IPS DF 4.7 (cell line): ENCODE data around the gene UQCC2.

ENCODE experiments used
- DNase-seq: peaks from one replicate; pipeline ENCODE4 v3.0.0-alpha.2; 2013; ENCODE audit warnings: low spot score; ENCODE audit errors: extremely low read depth

UQCC2 gene

DNA sequence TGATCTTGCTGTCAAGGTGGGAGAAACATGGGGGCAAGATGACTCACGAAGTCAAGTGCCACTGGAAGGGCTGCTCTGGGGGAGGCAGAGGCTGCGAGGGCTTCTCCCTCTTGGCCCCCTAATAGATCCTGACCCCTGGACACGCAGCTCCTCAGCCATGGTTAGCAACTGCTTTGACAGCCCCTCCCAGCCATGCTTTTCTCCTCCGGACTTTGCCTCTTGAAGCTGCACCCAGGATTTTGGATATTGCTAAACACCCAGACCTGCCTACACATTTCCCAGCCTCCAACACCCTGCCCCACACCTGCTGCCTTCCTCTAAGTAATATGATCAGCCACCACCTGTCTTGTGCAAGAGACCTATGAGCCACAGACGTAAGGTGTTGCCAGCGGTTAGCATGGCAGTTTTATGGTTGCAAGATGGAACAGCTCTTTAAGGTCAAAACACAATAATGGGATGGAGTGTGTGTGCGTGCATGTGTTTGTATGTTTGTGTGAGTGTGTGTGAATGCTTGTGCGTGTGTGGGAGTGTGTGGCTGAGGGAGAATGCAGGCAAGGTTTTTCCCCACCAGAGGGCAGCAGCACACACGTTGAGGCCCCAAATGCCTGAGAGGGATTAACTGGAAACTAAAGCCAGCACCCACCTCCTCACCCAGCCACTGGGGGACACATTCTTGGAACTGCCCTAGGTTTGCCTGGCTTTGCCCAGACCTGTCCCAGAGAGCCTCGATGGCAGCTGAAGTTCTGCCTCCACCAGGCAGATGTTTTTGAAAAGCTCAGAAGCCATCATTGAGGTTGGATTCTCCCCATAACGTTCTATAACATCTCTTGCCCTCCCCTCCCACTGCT lies 32.7 kb upstream of the UQCC2 start:
- peak; percentile 74 for DNase-seq

DNA sequence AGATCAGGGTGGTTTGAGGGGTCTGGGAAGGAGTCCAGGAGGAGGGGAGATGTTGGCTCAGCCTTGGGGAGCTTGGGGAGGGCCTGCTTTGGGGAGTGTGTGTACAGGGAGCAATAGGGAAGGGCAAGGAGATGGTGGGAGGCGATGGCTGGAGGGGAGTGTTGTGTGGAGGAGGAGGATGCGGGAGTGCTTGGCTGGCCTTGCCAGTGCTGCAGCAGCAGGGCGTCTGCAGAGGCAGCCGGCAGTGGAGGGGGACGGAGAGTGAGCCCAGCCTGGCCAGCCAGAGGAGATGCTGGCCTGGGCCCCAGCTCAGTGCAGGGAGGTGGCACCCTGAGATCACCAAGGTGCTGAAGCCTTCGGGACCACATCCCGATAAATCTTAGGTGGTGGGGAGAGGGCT lies 31.3 kb upstream of the UQCC2 start:
- DNase-seq = no peak

DNA sequence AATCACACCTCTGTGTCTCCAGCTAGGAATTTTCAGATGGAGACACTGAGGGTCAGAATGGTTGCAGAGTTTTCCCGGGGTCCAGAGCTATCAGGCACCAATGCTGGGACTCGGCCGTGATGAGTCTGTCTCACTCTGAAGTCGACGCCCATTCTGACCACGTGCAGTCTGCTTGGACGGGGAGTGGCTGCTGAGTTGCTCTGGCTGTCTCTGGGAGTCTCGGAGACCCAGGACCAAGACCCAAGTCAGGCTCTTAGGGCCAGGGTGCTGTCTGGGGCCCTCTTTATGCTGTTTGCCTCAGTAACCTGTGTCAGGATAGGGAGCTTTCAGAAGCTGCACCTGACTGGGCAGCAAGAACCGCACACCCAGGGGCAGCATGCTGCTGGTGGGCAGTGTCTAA lies 30.6 kb upstream of the UQCC2 start:
- no peak for DNase-seq

DNA sequence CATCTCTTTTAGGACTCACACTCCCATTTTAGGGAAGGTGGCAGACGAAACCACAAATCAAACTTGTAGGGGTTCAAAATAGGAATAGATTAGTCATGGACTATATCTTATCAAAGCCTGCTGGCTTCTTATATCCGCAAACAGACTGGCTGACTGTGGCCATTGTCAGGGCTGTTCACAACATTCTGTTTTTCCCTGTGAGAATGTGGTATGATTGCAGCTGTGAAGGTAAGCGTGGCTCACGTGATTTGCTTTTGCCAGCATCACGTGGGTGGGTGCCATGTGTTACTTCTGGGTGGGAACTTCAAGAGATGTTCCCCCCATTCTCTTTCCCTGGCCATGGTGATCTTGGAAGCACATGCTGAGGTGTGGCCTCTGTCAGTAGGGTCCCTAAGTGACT lies 29.3 kb upstream of the UQCC2 start:
- DNase-seq = no peak

DNA sequence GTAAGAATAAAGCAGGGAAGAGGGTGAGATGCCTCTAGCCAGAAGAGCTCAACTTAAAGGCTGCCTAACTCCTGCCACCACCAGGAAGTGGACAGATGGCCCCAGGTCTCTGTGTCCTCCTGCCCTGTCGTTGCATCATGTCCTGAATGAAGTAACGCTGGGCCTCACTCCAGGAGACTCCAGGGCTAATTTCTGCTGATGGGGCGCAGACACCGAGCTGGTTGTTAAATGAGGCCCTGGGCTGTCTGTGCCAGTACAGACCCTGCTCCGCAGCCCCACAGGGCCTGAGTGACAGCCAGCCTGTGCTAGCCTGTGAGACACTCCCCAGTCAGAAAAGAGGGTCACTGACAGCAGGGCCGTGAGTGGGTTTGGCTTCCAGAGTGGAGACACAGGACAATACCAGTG lies 28.7 kb upstream of the UQCC2 start:
- DNase-seq = no peak

DNA sequence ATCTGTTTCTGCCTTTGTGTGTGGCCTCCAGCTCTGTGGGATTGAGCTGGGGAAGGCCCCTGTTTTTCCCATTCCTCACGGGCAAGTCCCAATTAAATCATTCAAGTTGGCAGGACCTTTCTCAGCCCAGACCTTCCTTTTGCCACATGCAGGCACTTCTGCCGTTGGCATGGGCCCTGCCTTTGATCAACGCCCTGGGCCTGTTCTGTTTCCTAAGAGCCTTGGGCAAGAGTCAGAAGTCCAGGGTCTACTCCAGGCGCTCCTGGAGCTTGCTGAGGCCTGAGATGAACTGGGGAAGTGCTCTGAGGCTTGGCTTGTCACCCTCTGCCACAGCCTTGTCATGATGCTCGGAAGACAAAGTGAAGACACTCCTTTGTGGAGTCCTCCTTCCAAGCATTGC lies 28.1 kb upstream of the UQCC2 start:
- no peak for DNase-seq

DNA sequence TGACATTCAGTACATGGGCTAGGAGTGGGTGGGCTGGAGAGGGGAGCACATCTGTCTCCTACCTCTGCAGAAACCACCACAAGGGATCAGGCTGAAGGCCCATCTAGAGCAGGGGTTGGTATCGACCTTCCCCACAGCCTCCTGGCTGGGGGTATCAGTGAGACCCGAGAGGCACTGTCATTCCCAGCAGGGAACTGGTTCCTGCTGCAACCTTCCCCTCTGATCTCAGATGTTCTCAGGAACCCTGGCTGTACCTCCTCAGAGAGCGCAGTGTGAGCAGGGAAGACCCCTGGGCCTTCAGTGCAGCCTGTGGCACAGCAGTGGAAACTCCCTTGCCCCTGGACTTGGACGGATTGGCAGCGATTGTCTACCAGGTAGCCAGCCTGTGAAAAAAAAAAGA lies 27.4 kb upstream of the UQCC2 start:
- no peak for DNase-seq

DNA sequence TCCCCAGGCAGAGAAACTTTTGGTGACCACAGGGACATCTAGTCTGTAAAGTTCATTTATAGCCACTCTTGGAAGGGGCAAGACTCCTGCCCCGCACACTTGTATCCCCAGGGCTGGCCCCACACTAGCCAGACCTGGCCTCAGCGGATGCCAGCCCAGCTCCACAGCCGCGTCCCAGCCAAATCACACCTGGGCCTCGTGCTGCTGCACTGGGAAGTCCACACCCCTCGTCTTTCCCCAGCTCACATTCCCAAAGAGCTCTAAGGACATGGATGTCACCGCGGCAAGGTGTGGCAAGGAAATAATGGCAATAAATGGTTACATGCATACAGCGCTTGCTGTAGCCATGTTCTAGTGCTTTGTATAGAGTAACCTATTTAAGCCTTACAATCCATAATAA lies 26.7 kb upstream of the UQCC2 start:
- no peak for DNase-seq

DNA sequence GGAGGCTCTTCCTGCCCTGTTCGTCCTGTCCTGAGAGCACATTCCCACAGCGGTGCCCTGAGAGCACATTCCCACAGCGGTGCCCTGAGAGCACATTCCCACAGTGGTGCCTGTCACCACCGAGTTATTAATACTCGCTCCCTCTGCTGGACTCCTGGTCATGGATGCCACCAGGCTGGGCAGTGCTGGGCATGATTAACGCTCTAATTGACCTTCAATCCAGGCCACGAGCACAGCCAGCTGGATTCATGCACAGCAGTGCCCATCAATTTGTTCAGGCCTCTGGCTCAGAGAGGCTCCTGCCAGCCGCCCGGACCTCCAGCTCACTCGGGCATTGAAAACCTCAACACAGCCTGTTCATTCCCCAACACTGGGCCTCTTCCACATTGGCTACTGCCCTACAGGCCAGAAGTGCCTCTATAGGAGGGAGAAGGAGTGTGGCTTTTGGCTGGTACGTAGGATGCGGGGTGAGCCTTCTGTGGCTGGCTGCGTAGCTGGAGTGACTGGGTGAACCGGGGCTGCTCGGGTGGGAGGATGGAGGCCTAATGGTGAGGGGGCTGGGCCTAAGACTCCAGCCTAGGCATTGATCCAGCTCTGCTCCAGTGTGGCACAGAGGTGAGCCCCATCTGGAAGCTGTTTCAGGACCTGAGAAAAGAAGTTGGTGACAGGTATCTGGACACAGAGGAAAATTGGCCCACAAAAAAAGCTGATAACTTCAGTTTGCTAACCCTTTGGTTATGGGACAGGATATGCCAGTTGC lies 25.9 kb upstream of the UQCC2 start:
- DNase-seq = no peak

DNA sequence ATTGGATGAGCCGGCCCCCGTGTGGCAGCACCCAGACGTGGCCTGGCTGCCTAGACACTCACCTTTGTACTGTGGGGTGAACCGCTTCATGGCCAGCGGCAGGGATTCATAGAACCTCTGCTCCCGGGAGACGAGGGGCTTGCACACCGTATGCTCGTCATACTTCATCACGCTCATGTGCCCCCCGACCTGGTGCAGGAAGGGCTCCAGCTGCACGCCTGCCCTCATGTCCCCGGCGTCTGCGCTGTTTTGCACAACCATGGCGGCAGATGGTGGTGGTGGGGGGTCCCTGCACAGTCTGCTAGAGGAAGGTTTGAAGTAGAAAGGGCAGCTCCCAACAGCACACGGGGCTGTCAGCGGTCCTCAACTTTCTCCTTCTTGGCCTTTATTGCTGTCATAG lies 23.7 kb upstream of the UQCC2 start:
- DNase-seq = no peak

DNA sequence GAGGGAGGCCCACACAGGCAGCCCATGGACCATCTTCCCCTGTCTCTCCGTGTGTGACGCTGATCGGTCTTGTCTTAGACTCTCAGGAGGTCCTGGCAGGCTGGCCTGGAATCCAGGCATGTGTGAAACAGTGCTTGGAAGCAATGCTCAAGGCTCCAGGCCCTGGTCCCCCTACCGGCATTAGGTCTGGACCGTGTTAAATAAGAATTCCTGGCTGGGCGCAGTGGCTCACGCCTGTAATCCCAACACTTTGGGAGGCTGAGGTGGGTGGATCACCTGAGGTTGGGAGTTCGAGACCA lies 22.2 kb upstream of the UQCC2 start:
- no peak for DNase-seq

DNA sequence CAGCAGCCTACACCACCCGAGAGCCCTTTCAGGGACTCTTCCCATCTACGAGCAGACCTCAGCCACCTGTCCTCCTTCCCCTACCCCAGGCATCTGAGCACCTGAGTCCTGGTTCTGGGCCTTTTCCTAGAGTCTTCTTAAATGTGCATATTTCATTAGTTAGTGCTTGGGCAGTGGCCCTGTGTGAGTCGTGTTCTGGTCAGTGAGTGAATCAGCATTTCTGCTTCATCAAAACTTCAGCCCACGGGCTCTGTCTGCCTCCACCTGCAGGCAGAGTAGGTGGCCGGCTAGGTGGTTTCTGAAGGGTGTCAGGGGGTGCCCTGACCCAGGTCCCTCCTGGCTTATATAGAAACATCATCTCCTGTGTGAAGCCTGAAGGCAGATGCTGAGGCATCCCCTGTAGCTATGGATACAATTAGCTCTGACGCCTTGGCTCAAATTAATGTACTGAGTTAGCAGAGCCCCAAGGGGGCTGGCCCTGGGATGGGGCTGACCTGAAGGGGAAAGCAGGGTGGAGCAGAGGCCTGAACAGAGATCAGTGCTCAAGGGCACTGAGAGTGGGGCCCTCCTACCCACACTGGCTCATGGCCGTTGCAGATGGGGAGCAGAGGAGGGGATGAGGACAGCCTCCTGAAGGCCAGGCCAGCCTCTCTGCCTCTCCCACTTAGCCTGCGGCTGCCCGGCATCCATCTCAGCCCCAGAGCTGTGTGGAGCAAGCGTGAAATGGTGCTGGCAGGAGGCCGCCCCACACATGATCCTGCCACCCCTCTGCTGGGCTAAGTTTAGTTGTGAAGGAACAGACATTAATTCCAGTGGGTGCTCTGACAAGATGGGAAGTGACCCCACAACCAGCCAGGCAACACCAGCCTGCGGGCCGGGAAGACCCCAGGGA lies 21.6 kb upstream of the UQCC2 start:
- no peak for DNase-seq

DNA sequence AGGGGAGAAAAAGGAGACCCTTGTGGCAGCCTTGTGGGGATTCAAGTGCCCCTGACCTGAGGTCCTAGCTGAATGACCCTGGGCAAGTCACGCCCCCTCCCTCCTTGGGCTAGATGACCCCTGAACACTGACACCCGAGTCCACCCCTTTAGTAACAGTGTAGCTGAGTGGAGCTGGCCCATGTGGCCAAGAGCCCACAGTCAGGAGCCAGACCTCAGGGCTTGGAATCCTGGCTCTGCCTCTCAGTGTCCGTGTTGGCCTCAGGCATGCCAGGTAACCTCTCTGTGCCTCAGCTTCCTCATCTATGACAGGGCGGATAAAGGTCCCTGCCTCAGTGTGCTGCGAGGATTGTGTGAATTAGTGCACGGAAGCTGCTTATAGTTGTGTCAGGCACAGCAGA lies 20.9 kb upstream of the UQCC2 start:
- DNase-seq = no peak

DNA sequence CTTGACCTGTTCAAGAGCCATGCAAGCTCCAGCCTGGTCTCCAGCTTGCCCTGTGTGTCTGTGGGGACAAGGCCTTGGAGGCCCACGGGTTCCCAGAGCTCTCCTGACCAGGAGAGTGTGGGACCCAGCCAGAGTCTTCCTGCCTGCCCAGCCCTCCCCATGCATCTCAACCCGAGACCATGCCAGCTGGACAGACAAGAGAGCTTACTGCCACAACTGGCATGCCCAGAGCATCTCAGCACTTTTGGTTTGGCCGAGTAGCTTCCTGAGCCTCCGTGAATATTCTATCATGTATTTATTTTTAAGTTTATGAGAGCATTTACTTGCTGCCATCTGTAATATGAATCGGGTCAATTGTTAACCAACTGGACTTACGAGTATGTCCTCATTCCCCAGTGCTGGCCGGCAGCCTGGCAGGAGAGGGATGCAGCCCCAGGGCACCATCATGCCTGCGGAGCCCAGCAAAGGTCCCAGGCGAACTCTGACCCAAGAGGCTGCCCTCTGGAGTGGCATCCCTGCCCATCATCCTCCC lies 20.3 kb upstream of the UQCC2 start:
- DNase-seq = no peak

DNA sequence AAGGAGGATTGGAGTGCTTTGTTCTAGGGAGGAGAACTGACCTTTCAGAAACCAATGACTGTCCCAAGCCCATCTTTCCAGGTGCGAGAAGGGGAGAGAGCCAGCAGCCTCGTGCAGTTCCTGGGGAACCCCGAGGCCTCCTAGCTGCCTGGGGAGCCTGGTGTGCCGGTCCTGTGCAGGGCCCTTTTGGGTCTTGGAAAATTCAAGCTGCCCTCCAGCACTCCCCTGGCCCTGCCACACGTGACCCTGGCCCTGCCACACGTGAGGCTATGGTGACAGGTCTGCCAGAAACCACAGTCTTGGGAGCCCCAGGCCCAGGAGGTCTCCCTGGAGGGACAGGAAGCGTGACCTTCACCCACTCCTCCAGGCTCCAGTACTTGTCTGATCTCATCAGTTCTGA lies 19.5 kb upstream of the UQCC2 start:
- no peak for DNase-seq

DNA sequence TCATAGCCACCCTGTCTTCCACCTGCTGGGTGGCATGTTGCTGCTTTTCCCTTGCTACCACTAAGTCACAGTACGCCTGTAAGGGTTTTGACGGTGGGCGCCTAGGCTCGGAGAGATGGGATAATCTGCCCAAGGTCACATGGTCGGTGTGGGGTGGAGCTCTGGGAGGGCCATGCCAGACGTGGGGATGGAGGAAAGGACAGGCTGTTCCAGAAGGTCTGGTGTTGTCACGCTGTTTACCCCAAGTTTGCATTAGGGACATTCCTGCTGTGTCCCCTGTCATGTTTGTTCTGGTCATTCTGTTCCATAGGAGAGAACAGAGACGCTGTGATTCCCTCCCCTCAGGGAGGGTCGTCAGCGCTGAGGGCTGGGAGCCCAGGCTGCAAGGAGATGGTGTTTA lies 19.1 kb upstream of the UQCC2 start:
- no peak for DNase-seq

DNA sequence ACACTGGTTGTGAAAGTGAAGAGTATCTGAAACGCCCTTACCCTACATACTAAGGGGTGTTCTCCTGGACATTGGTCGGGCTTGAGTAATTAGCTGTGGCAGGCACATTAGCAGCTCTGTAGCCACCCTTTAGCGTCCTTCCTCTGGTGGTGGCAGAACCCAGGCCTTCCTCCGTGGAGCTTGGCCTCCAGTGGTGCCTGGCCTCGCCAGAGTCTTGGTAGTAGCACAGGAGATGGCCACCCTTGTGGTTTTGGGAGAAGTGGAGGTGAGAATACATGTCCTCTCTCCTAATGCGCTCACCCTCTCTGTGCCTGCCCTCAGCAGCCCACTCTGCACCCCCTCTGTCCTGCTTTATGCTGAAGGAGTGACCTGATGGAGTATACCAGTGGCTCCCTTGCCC lies 17.6 kb upstream of the UQCC2 start:
- no peak for DNase-seq

DNA sequence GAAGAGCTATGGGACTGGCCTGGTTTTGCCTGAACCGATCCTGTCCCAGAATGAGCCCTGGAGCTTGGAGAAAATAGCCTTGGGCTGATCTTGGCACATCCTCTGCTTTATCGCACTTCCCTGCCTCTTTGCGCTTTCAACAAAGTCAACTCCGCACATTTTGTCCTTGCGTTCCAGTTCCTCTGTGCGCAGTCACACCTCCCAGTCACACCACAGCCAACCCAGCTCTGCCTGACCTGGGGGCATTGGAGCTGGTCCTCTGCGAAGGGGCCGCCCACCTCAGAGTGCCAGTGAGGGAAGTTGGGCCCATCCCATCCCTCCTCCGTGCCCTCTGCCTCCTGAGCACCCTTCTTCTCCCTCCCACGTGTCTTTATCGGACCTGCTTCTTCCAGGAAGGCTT lies 16.9 kb upstream of the UQCC2 start:
- DNase-seq = no peak

DNA sequence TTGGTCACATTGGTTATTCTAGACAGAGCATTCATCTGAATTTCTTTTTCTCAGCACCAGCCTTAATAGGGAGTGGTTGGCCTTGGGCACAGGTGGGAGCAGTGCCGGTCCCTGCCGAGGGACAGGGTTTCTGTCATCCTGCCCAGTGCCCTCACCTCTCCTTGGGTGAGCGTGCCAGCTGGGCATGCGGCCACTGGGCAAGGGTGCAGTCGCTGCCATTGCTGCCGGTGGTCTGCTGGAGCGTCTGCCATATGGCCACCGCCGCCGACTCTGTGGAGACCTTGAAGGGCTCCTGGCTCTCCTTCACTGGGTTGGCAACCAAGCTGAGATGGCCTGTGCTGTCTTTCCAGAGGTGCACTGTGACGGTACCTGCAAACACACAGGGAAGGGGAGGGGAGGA lies 16.4 kb upstream of the UQCC2 start:
- DNase-seq = no peak

DNA sequence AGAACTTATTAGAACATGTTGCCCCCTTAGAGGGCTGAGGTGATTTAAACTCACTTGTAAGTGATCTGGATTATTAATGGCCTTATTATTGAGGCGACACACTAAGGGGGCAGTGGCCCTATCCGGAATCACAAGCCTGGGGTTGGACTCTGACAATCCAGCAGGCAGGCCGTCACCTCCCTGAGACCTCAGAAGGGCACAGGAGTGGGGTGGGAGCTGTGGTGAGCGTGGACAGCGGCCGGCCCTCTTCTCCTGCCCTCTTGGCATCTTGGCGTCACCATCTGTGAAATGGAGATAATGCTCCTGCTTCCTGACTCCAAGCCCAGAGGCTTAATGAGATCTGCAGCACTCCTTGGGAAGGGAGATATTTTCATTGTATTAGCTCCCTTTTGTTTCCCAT lies 15.6 kb upstream of the UQCC2 start:
- no peak for DNase-seq

DNA sequence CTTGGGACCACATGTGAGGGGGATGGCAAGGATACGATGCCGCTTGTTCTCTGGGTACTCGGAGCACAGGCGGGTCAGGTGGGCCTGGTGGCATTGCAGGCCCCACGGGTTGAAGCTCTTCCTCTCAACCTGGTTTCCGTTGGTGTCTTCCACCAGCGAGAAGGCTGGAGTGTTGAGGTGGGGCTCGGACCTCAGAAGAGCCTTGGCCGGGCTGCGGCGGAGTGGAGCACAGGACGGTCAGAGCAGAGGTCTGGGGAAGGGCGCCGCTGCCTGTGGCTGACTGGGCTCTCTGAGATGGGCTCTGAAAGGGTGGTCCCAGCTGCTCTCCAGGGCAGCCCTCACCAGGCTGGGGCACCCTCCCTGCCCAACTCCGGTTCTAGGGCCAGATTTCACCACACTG lies 15.2 kb upstream of the UQCC2 start:
- DNase-seq = no peak
